H1 (cell line): ENCODE results near the gene ZNF429. TPM values are rescaled to one million over a fixed set of nuclear protein-coding genes. Genes with fewer than 3 reads are reported as not detected.
"Not testable (repeated sequence)": the region's sequence is repeated elsewhere in the genome, so short reads cannot be mapped to it uniquely, and the experiment has no call there.

Experiments used
- CTCF ChIA-PET: fragments of 300-600 bp; sonication (Branson Sonifier 250); formaldehyde crosslinking; loops from one replicate; lab custom pipeline; 2021; ENCODE audit not compliant: partially characterized antibody; lab: Charles Lee
- POLR2A ChIA-PET: fragments of 300-600 bp; sonication (Branson Sonifier 250); formaldehyde crosslinking; loops from one replicate; lab custom pipeline; 2021; ENCODE audit warnings: inconsistent platforms; ENCODE audit not compliant: partially characterized antibody; lab: Charles Lee
- DNase-seq, 2 experiments: peaks; one replicate each; pipeline versions ENCODE4 v3.0.0 to v3.0.0-alpha.2; 2010 to 2022; ENCODE audit warnings: low spot score in 2 of 2, low read depth in 1 of 2, mixed read lengths in 1 of 2
- FAIRE-seq: peaks from 2 replicates; lab custom pipeline; 2011; peaks lifted over from hg19 to GRCh38; lab: Jason Lieb, UNC
- H2AFZ ChIP-seq: 2 replicates; pipeline ENCODE4 v1.8.1; 2012; ENCODE audit warnings: low read length, inconsistent platforms
- H2AK5ac ChIP-seq: 2 replicates; pipeline ENCODE4 v1.6.1; 2013; ENCODE audit warnings: low read depth, low read length
- H2BK120ac ChIP-seq: replicated peaks from 2 replicates; pipeline ENCODE3; 2013; ENCODE audit warnings: low read depth, low read length, inconsistent platforms
- H2BK12ac ChIP-seq: 2 replicates; pipeline ENCODE4 v1.6.1; 2013; ENCODE audit warnings: low read depth, low read length
- H2BK15ac ChIP-seq: 2 replicates; pipeline ENCODE4 v1.6.1; 2013; ENCODE audit warnings: low read length
- H2BK20ac ChIP-seq: 2 replicates; pipeline ENCODE4 v1.6.1; 2013; ENCODE audit warnings: low read length
- H2BK5ac ChIP-seq: 2 replicates; pipeline ENCODE4 v1.6.1; 2013; ENCODE audit warnings: low read depth, low read length
- H3K14ac ChIP-seq: 2 replicates; pipeline ENCODE4 v1.6.1; 2013; ENCODE audit warnings: inconsistent platforms; ENCODE audit not compliant: insufficient read length
- H3K18ac ChIP-seq: 2 replicates; pipeline ENCODE4 v1.6.1; 2013; ENCODE audit warnings: low read length; ENCODE audit errors: extremely low read depth
- H3K23ac ChIP-seq: 2 replicates; pipeline ENCODE4 v1.6.1; 2013; ENCODE audit warnings: inconsistent platforms; ENCODE audit not compliant: insufficient read length
- H3K23me2 ChIP-seq: 2 replicates; pipeline ENCODE4 v1.6.1; 2013; ENCODE audit warnings: low read depth, low read length
- H3K27ac ChIP-seq: 2 replicates; pipeline ENCODE4 v1.6.1; 2011; ENCODE audit warnings: low read depth, low read length, inconsistent platforms
- H3K27me3 ChIP-seq, 4 experiments: replicated peaks in 1 of 4; 1 replicate in 1 of 4; 2 replicates in 3 of 4; pipeline versions ENCODE4 v1.6.1 to v1.8.1; 2011 to 2013; ENCODE audit warnings: low read length in 3 of 4, mild to moderate bottlenecking in 3 of 4, inconsistent platforms in 2 of 4, mixed read lengths in 2 of 4, moderate library complexity in 1 of 4; ENCODE audit not compliant: control insufficient read depth in 3 of 4, insufficient read depth in 3 of 4; ENCODE audit errors: extremely low read depth in 1 of 4
- H3K36me3 ChIP-seq, 4 experiments: 2 replicates each; pipeline versions ENCODE4 v1.6.1 to v1.8.1; 2011 to 2013; ENCODE audit warnings: mild to moderate bottlenecking in 4 of 4, low read length in 3 of 4, moderate library complexity in 2 of 4, control low read depth in 1 of 4, inconsistent platforms in 1 of 4; ENCODE audit not compliant: insufficient read depth in 4 of 4, control insufficient read depth in 2 of 4
- H3K4ac ChIP-seq: replicated peaks from 2 replicates; pipeline ENCODE3; 2013; ENCODE audit warnings: low read length, low read depth, mixed read lengths, inconsistent platforms; ENCODE audit not compliant: insufficient read length
- H3K4me1 ChIP-seq, 4 experiments: replicated peaks in 1 of 4; 1 replicate in 1 of 4; 2 replicates in 3 of 4; pipeline versions ENCODE4 v1.6.1 to v1.8.1; 2011 to 2013; ENCODE audit warnings: low read length in 3 of 4, inconsistent platforms in 2 of 4, mixed read lengths in 1 of 4; ENCODE audit not compliant: insufficient read depth in 4 of 4, control insufficient read depth in 3 of 4
- H3K4me2 ChIP-seq, 2 experiments: 2 replicates each; pipeline versions ENCODE4 v1.6.1 to v1.8.1; 2011 to 2013; ENCODE audit warnings: low read depth in 2 of 2, low read length in 2 of 2, control low read depth in 1 of 2, inconsistent platforms in 1 of 2, mild to moderate bottlenecking in 1 of 2; ENCODE audit not compliant: insufficient read depth in 1 of 2
- H3K4me3 ChIP-seq, 4 experiments: fragments of 200-600, 300-600 bp in 1 of 4; sonication (generic), shearing (Covaris generic), sonication (Bioruptor Twin) in 1 of 4; 2 replicates each; pipeline versions ENCODE4 v1.5.1 to v1.8.1; 2011 to 2016; ENCODE audit warnings: low read length in 4 of 4, low read depth in 3 of 4, control low read depth in 2 of 4, inconsistent platforms in 2 of 4, mild to moderate bottlenecking in 2 of 4, mixed read lengths in 1 of 4, moderate library complexity in 1 of 4; ENCODE audit not compliant: insufficient read depth in 2 of 4; ENCODE audit errors: extremely low read depth in 1 of 4
- H3K56ac ChIP-seq: replicated peaks from 2 replicates; pipeline ENCODE3; 2013; ENCODE audit warnings: low read depth, mild to moderate bottlenecking, mixed read lengths, low read length, inconsistent platforms; ENCODE audit not compliant: insufficient read length
- H3K79me1 ChIP-seq: 2 replicates; pipeline ENCODE4 v1.6.1; 2013; ENCODE audit warnings: low read depth, low read length, control low read depth
- H3K79me2 ChIP-seq, 2 experiments: 2 replicates each; pipeline versions ENCODE4 v1.6.1 to v1.8.1; 2012 to 2013; ENCODE audit warnings: low read length in 2 of 2, mild to moderate bottlenecking in 2 of 2, inconsistent platforms in 1 of 2; ENCODE audit not compliant: insufficient read depth in 2 of 2, control insufficient read depth in 1 of 2
- H3K9ac ChIP-seq, 4 experiments: replicated peaks in 1 of 4; 1 replicate in 1 of 4; 2 replicates in 3 of 4; pipeline versions ENCODE4 v1.6.1 to v1.8.1; 2011 to 2013; ENCODE audit warnings: low read depth in 3 of 4, low read length in 3 of 4, control low read depth in 2 of 4, mild to moderate bottlenecking in 2 of 4, moderate library complexity in 2 of 4, inconsistent platforms in 1 of 4; ENCODE audit errors: extremely low read depth in 1 of 4
- H3K9me3 ChIP-seq, 2 experiments: 2 replicates each; pipeline versions ENCODE4 v1.6.1 to v1.8.1; 2012 to 2013; ENCODE audit warnings: mild to moderate bottlenecking in 2 of 2, moderate library complexity in 2 of 2, control low read depth in 1 of 2, inconsistent platforms in 1 of 2, low read depth in 1 of 2, low read length in 1 of 2, mixed read lengths in 1 of 2; ENCODE audit not compliant: insufficient read depth in 2 of 2
- H4K20me1 ChIP-seq, 2 experiments: replicated peaks in 1 of 2; 2 replicates each; pipeline versions ENCODE3 to v1.8.1; 2011 to 2013; ENCODE audit warnings: inconsistent platforms in 2 of 2, low read length in 2 of 2, mild to moderate bottlenecking in 1 of 2; ENCODE audit not compliant: insufficient read depth in 2 of 2, control insufficient read depth in 1 of 2
- H4K5ac ChIP-seq: 2 replicates; pipeline ENCODE4 v1.6.1; 2013; ENCODE audit warnings: low read length, low read depth, mixed read lengths, inconsistent platforms; ENCODE audit not compliant: insufficient read length
- H4K8ac ChIP-seq: 2 replicates; pipeline ENCODE4 v1.8.0; 2013; ENCODE audit warnings: mild to moderate bottlenecking, moderate library complexity, low read length, inconsistent platforms; ENCODE audit not compliant: insufficient read depth; ENCODE audit errors: extremely low read depth
- H4K91ac ChIP-seq: replicated peaks from 2 replicates; pipeline ENCODE3; 2013; ENCODE audit warnings: low read length, mixed read lengths, inconsistent platforms; ENCODE audit not compliant: insufficient read length
- WGBS, 2 experiments: shearing (Covaris generic) in 1 of 2; methylation state at CpG; one replicate each; pipeline versions ENCODE4 v1.1.6 to v1.1.7; 2013 to 2015; ENCODE audit warnings: low lambda C conversion rate in 2 of 2, mixed read lengths in 2 of 2, inconsistent platforms in 1 of 2, low coverage in 1 of 2, missing lambda C conversion rate in 1 of 2; ENCODE audit not compliant: insufficient replicate concordance in 2 of 2, insufficient coverage in 1 of 2, insufficient read length in 1 of 2; ENCODE audit errors: extremely low coverage in 1 of 2, missing lambda C conversion rate in 1 of 2; 5-methylcytosine and 5-hydroxymethylcytosine counted together
- polyA plus RNA-seq, 7 experiments: library from polyadenylated mRNA; depleted of rRNA in 3 of 7; stranded (reverse) in 5 of 7; unstranded in 2 of 7; fragments of >200 nt in 5 of 7; fragments of 200-250 nt in 2 of 7; gene quantifications; 1 replicate in 5 of 7; 2 replicates in 1 of 7; 4 replicates in 1 of 7; pipeline versions ENCODE4 v1.2.1 to v1.2.3, GENCODE V29; 2011 to 2013; ENCODE audit warnings: missing spikeins in 2 of 7, mixed read lengths in 2 of 7
- total RNA-seq: library from RNA; stranded (reverse); fragmentation: NEBNext Ultra II Directional; extraction: Animal tissue kit (Norgen Biotek cat#: 25700); gene quantifications from 2 replicates; pipeline ENCODE4 v1.2.1, GENCODE V29; 2021

Gene ZNF429
- total and polyA plus RNA-seq, 2 of the 8 experiments (the other 6 are each of a cell fraction or from before 2014, with no cell fraction given), result 10.9 to 15.0 TPM

GRCh38 chr19:21482361-21482760, 23.0 kb upstream of the ZNF429 start:
- H4K91ac ChIP-seq, H4K20me1 ChIP-seq, H3K27ac ChIP-seq, H2BK15ac ChIP-seq, H3K23me2 ChIP-seq, DNase-seq, H3K56ac ChIP-seq, FAIRE-seq, H4K5ac ChIP-seq, H2BK5ac ChIP-seq, H3K23ac ChIP-seq, H3K18ac ChIP-seq, H3K4ac ChIP-seq, H3K4me1 ChIP-seq, H3K4me3 ChIP-seq, H3K9me3 ChIP-seq, H2AFZ ChIP-seq, H3K4me2 ChIP-seq, H2AK5ac ChIP-seq, H3K14ac ChIP-seq, H3K79me1 ChIP-seq, H2BK12ac ChIP-seq, H2BK20ac ChIP-seq, H2BK120ac ChIP-seq, H3K27me3 ChIP-seq, H4K8ac ChIP-seq, H3K36me3 ChIP-seq, H3K9ac ChIP-seq: not testable (repeated sequence)
- 93% methylated on average over 13 of the region's 14 CpGs; no CpG with 5 or more reads in 1 of the 2 experiments for WGBS, 2 experiments
- ChIA-PET CTCF (interaction anchor here (0.6 to 2.9 kb wide), 18 partner anchors 9 to 485 kb away, joined by 3 to 28 read pairs (median 8); partner anchors contain the start of genes ZNF429 and ZNF708), POLR2A (interaction anchor here (1.2 to 3.0 kb wide), 2 partner anchors 19 to 23 kb away, joined by 4 to 10 read pairs; partner anchors contain the start of gene ZNF429)
- H3K79me2 ChIP-seq, result peaks cover 0 to 33% of the 10 kb centered on the region in 2 experiments; a peak in 2 of 4 replicates
